Measurements from ENCODE around the gene MUC21.

- no peak for TF ChIP-seq CTCF (IDR thresholded peaks at IDR 0.05; ENCODE audit: low read depth, low read length)
- no peak for TF ChIP-seq MAX (IDR thresholded peaks at IDR 0.05; ENCODE audit: low read depth, low read length)
- TF ChIP-seq POLR2A (IDR thresholded peaks at IDR 0.05; ENCODE audit: extremely low read depth, insufficient read length), result no peak
These were observed 24.6 kb downstream of the MUC21 start for GRCh38 chr6:31008165-31008564.
